GM18520 (cell line): Measurements from ENCODE around the gene PCA3.
"Not testable (repeated sequence)": the region's sequence is repeated elsewhere in the genome, so short reads cannot be mapped to it uniquely, and the experiment has no call there.

Experiments
- ATAC-seq: cut with Tn5 transposase; IDR thresholded peaks from one replicate; pipeline ENCODE4 v1.9.1; 2021; ENCODE audit not compliant: unreplicated experiment

The PCA3 gene

GRCh38 chr9:76764138-76764537, at the start of gene PCA3:
Gene PCA3 (plus strand): TSS chr9:76764438.
- no peak for ATAC-seq

GRCh38 chr9:76716085-76716672, 48.1 kb upstream of the PCA3 start:
- ATAC-seq: no peak

GRCh38 chr9:76717176-76717575, 47.1 kb upstream of the PCA3 start:
- no peak for ATAC-seq

- no peak for ATAC-seq
Measured at GRCh38 chr9:76717613-76718012, 46.6 kb upstream of the PCA3 start.

GRCh38 chr9:76718166-76718565, 46.1 kb upstream of the PCA3 start:
- no peak for ATAC-seq

GRCh38 chr9:76720245-76720644, 44.0 kb upstream of the PCA3 start:
- no peak for ATAC-seq

GRCh38 chr9:76725011-76725546, 39.2 kb upstream of the PCA3 start:
- no peak for ATAC-seq

- ATAC-seq: no peak
Measured at GRCh38 chr9:76725885-76726284, 38.4 kb upstream of the PCA3 start.

- ATAC-seq: no peak
Measured at GRCh38 chr9:76729116-76729515, 35.1 kb upstream of the PCA3 start.

GRCh38 chr9:76729980-76730737, 34.1 kb upstream of the PCA3 start:
- ATAC-seq: no peak

- no peak for ATAC-seq
Measured at GRCh38 chr9:76730801-76731200, 33.4 kb upstream of the PCA3 start.

GRCh38 chr9:76732341-76732958, 31.8 kb upstream of the PCA3 start:
- no peak for ATAC-seq

GRCh38 chr9:76733096-76733495, 31.1 kb upstream of the PCA3 start:
- no peak for ATAC-seq

- no peak for ATAC-seq
Measured at GRCh38 chr9:76734716-76735115, 29.5 kb upstream of the PCA3 start.

GRCh38 chr9:76737154-76737902, 26.9 kb upstream of the PCA3 start:
- no peak for ATAC-seq

- ATAC-seq: no peak
Measured at GRCh38 chr9:76738402-76738801, 25.8 kb upstream of the PCA3 start.

- ATAC-seq: no peak
Measured at GRCh38 chr9:76741524-76741923, 22.7 kb upstream of the PCA3 start.

GRCh38 chr9:76742890-76743289, 21.3 kb upstream of the PCA3 start:
- ATAC-seq: not testable (repeated sequence)

GRCh38 chr9:76743931-76744330, 20.3 kb upstream of the PCA3 start:
- no peak for ATAC-seq

GRCh38 chr9:76744336-76744735, 19.9 kb upstream of the PCA3 start:
- no peak for ATAC-seq

- no peak for ATAC-seq
Measured at GRCh38 chr9:76751001-76751400, 13.2 kb upstream of the PCA3 start.
